Measurements from ENCODE around the gene SPX. TPM values are rescaled to one million over a fixed set of nuclear protein-coding genes. Genes with fewer than 3 reads are reported as not detected.
A peak's percentile ranks its signal among the peaks of the same experiment; 100 is the strongest.

SPX gene
- total RNA-seq, 4 donors from 2014 or later, result 0.67 to 2.4 (median 1.2) TPM; not detected in 1

- Histone ChIP-seq H3K36me3 (no peaks in the 10 kb centered on the region), H3K4me1 (no peaks in the 10 kb centered on the region), H3K9me3 (no peaks in the 10 kb centered on the region), H3K4me3 (no peak overlapping the region), H3K27me3 (no peaks in the 10 kb centered on the region), H3K27ac (no peak overlapping the region)
- DNase-seq, result no peak
- TF ChIP-seq POLR2A (IDR thresholded peaks at IDR 0.05), result no peak
- no peak for TF ChIP-seq CTCF (IDR thresholded peaks at IDR 0.05)
- intact Hi-C loops (cut with DNase I; ENCODE audit: low total_unique reads), result no loop called here
Observed at GRCh38 chr12:21543151-21543550, 17.1 kb downstream of the SPX start.

DNA sequence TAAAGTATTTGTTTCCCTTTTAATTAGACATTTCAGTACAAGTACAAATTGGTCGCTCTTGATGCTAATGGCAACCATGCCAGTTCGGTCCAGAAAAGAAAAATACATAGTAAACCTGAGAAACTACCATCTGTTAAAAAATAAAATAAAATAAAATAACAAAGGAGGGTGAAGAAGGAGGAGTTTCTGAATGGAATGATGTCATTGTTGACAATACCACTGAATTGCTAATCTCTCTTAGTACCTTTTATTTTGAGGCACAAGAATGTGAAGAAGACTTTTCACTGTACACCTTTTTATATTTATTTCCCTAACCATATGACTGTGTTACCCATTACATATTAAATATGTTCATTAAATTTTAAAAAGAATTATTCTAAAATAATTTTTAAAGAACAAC, 19.5 kb downstream of the SPX start:
- no peak for DNase-seq
- Histone ChIP-seq H3K27me3 (no peaks in the 10 kb centered on the region), H3K27ac (no peak overlapping the region), H3K4me3 (no peak overlapping the region), H3K9me3 (no peaks in the 10 kb centered on the region), H3K36me3 (no peaks in the 10 kb centered on the region), H3K4me1 (no peaks in the 10 kb centered on the region)
- TF ChIP-seq CTCF (IDR thresholded peaks at IDR 0.05) (no peak), POLR2A (IDR thresholded peaks at IDR 0.05) (no peak)
- intact Hi-C loops (cut with DNase I; ENCODE audit: low total_unique reads), result no loop called here

- peaks cover 0 to 2% of the 10 kb centered on the region in 2 donors for H3K4me1 ChIP-seq
- TF ChIP-seq CTCF (IDR thresholded peaks at IDR 0.05) (no peak), POLR2A (IDR thresholded peaks at IDR 0.05) (no peak)
- intact Hi-C loops (cut with DNase I; ENCODE audit: low total_unique reads), result no loop called here
- H3K27ac ChIP-seq, result no peak overlapping the region
- H3K4me3 ChIP-seq, result no peak overlapping the region
- DNase-seq, result no peak
- H3K27me3 ChIP-seq, result no peaks in the 10 kb centered on the region
- H3K36me3 ChIP-seq, result no peaks in the 10 kb centered on the region
- no peaks in the 10 kb centered on the region for H3K9me3 ChIP-seq
Observed at GRCh38 chr12:21546716-21547115, 20.6 kb downstream of the SPX start.

GRCh38 chr12:21547437-21547836, 21.3 kb downstream of the SPX start:
- no peaks in the 10 kb centered on the region for H3K27me3 ChIP-seq
- no peak for DNase-seq
- H3K36me3 ChIP-seq, result no peaks in the 10 kb centered on the region
- TF ChIP-seq CTCF (IDR thresholded peaks at IDR 0.05), result no peak
- TF ChIP-seq POLR2A (IDR thresholded peaks at IDR 0.05), result no peak
- H3K4me1 ChIP-seq, result peaks cover 0 to 4% of the 10 kb centered on the region in 2 donors
- no peak overlapping the region for H3K27ac ChIP-seq
- intact Hi-C loops (cut with DNase I; ENCODE audit: low total_unique reads), result no loop called here
- H3K9me3 ChIP-seq, result no peaks in the 10 kb centered on the region
- no peak overlapping the region for H3K4me3 ChIP-seq

GRCh38 chr12:21551841-21552465, 25.9 kb downstream of the SPX start:
- DNase-seq, result no peak
- no peak overlapping the region for H3K4me3 ChIP-seq
- peak overlapping the region; percentile 9 to 28 for H3K27ac ChIP-seq
- no peaks in the 10 kb centered on the region for H3K36me3 ChIP-seq
- no peaks in the 10 kb centered on the region for H3K27me3 ChIP-seq
- no peaks in the 10 kb centered on the region for H3K9me3 ChIP-seq
- TF ChIP-seq POLR2A (IDR thresholded peaks at IDR 0.05), result no peak
- no peak for TF ChIP-seq CTCF (IDR thresholded peaks at IDR 0.05)
- peaks cover 0 to 4% of the 10 kb centered on the region in 2 donors for H3K4me1 ChIP-seq
- intact Hi-C loops (cut with DNase I; ENCODE audit: low total_unique reads), result no loop called here
